K562 (cell line): ENCODE measurements around the gene OR2S2.

Experiments used
- BRF1 ChIP-seq: IDR thresholded peaks from 3 replicates; pipeline ENCODE4 v1.6.1; 2011; ENCODE audit warnings: borderline replicate concordance, mild to moderate bottlenecking; ENCODE audit not compliant: insufficient read length; ENCODE audit errors: extremely low read depth
- E4F1 ChIP-seq: fragments of 250-450 bp; sonication (Bioruptor Pico); IDR thresholded peaks from 2 replicates; pipeline ENCODE4 v1.5.0; 2021; ENCODE audit warnings: mild to moderate bottlenecking, borderline replicate concordance
- EZH2 ChIP-seq: IDR thresholded peaks from 2 replicates; pipeline ENCODE4 v1.6.1; 2012; ENCODE audit warnings: low read depth, mild to moderate bottlenecking, inconsistent platforms, low read length, borderline replicate concordance
- HMGXB4 ChIP-seq: sonication (generic); formaldehyde crosslinking; IDR thresholded peaks from 2 replicates; pipeline ENCODE4 v1.8.1; 2023; ENCODE audit warnings: mild to moderate bottlenecking, missing genetic modification reagents
- MAX ChIP-seq: sonication (generic); formaldehyde crosslinking; IDR thresholded peaks from 2 replicates; pipeline ENCODE4 v1.9.0; 2022; ENCODE audit warnings: mild to moderate bottlenecking, missing genetic modification reagents
- SAP30 ChIP-seq: fragments of 200-600 bp; sonication (generic); IDR thresholded peaks from 2 replicates; pipeline ENCODE4 v1.6.1; 2012; ENCODE audit warnings: borderline replicate concordance, low read depth, mild to moderate bottlenecking, moderate library complexity, low read length, control low read depth, inconsistent platforms; ENCODE audit not compliant: insufficient read depth, poor library complexity, severe bottlenecking
- TAF1 ChIP-seq: IDR thresholded peaks from 2 replicates; pipeline ENCODE4 v1.6.1; 2011; ENCODE audit warnings: mild to moderate bottlenecking, low read length, moderate library complexity; ENCODE audit not compliant: insufficient read depth, control insufficient read depth, severe bottlenecking; ENCODE audit errors: extremely low read depth
- TBP ChIP-seq: optimal IDR thresholded peaks from 2 replicates; pipeline ENCODE3; 2011; ENCODE audit warnings: low read depth, low read length, improper control_type of control experiment
- TF ChIP-seq, protein P1 (sequence below): fragments of 450-650 bp; IDR thresholded peaks from 2 replicates; pipeline ENCODE4 v1.6.1; 2017; ENCODE audit warnings: mild to moderate bottlenecking, moderate library complexity
- TF ChIP-seq, protein P2 (sequence below), 3 experiments: IDR thresholded peaks in 2 of 3; conservative IDR thresholded peaks in 1 of 3; 2 replicates each; pipeline ENCODE4 v1.5.1; 2011 to 2012; ENCODE audit warnings: low read length in 3 of 3, mild to moderate bottlenecking in 3 of 3, control low read depth in 2 of 3, improper control_type of control experiment in 1 of 3, inconsistent platforms in 1 of 3, low read depth in 1 of 3, mixed read lengths in 1 of 3, moderate library complexity in 1 of 3; ENCODE audit not compliant: insufficient read depth in 2 of 3

DNA sequence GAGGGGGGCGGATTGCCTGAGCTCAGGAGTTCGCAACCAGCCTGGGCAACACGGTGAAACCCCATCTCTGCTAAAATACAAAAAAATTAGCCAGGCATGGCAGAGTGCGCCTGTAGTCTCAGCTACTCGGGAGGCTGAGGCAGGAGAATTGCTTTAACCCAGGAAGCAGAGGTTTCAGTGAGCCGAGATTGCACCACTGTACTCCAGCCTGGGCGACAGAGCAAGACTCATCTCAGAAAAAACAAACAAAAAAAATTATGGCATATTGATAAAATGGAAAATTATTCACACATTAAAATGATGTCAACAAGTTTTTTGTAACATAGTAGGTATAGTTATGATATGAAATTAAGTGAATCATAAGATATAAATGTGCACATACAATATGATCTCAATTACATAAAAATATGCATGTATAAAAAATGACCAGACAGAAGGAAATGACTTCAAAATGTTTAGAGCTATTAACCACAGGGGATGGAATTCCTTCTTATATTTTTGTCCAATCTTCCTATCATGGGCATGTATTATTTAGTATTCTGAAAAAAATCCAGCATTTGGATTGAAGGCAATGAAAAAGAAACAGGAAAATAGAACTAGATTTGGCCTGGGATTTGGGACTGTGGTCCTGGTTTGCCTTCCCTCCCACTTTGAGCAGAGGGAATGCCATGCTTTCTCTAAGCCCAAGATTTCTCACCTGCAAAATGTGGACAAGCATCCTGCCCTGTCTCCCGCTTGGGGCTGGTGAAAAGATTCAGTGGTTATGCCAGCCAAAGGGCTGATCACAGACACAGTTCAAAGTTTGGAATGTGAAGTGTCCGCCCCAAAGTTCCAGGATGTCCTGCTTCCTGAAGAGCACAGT lies 29.1 kb downstream of the OR2S2 start:
- TF ChIP-seq, protein P1, sequence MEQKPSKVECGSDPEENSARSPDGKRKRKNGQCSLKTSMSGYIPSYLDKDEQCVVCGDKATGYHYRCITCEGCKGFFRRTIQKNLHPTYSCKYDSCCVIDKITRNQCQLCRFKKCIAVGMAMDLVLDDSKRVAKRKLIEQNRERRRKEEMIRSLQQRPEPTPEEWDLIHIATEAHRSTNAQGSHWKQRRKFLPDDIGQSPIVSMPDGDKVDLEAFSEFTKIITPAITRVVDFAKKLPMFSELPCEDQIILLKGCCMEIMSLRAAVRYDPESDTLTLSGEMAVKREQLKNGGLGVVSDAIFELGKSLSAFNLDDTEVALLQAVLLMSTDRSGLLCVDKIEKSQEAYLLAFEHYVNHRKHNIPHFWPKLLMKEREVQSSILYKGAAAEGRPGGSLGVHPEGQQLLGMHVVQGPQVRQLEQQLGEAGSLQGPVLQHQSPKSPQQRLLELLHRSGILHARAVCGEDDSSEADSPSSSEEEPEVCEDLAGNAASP, result no peak
- TF ChIP-seq BRF1, result no peak
- no peak for TF ChIP-seq E4F1
- no peak for TF ChIP-seq HMGXB4
- TF ChIP-seq EZH2, result no peak
- no peak for TF ChIP-seq TBP
- no peak for TF ChIP-seq SAP30
- no peak for TF ChIP-seq TAF1
- no peak for TF ChIP-seq MAX (CRISPR knock-in tag)
- TF ChIP-seq, protein P2, sequence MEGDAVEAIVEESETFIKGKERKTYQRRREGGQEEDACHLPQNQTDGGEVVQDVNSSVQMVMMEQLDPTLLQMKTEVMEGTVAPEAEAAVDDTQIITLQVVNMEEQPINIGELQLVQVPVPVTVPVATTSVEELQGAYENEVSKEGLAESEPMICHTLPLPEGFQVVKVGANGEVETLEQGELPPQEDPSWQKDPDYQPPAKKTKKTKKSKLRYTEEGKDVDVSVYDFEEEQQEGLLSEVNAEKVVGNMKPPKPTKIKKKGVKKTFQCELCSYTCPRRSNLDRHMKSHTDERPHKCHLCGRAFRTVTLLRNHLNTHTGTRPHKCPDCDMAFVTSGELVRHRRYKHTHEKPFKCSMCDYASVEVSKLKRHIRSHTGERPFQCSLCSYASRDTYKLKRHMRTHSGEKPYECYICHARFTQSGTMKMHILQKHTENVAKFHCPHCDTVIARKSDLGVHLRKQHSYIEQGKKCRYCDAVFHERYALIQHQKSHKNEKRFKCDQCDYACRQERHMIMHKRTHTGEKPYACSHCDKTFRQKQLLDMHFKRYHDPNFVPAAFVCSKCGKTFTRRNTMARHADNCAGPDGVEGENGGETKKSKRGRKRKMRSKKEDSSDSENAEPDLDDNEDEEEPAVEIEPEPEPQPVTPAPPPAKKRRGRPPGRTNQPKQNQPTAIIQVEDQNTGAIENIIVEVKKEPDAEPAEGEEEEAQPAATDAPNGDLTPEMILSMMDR (IDR thresholded peaks at IDR 0.05 in 2 of 3, conservative IDR thresholded peaks at IDR 0.05 in 1 of 3; ENCODE audit: insufficient read depth in 2 of 3, low read depth in 1 of 3, low read length in 3 of 3), result no peak
